ENCODE measurements around the gene CHCHD2. TPM values are rescaled to one million over a fixed set of nuclear protein-coding genes. Genes with fewer than 3 reads are reported as not detected.

The CHCHD2 gene
- total and polyA plus RNA-seq, 9 of the 15 experiments (the other 6 are each of a cell fraction or from before 2014, with no cell fraction given): 145 to 1,044 (median 648) TPM

GRCh38 chr7:56063882-56064625, 42.2 kb downstream of the CHCHD2 start, which contains the start of gene SUMF2 (continued):
- no peak for TF ChIP-seq SFPQ (IDR thresholded peaks at IDR 0.05; ENCODE audit: low read depth, low read length)
- peak; percentile 85 for TF ChIP-seq CTBP1 (IDR thresholded peaks at IDR 0.05; ENCODE audit: borderline replicate concordance)
- TF ChIP-seq KDM2B (CRISPR knock-in tag; IDR thresholded peaks at IDR 0.05): no peak
- no peak for TF ChIP-seq RBM15 (IDR thresholded peaks at IDR 0.05; ENCODE audit: insufficient read depth, low read length)
- peak; percentile 76 for TF ChIP-seq RHOXF2B (CRISPR knock-in tag; conservative IDR thresholded peaks at IDR 0.05)
- TF ChIP-seq PKNOX1 (IDR thresholded peaks at IDR 0.05): 0 out of 2 replicates have a peak, but pooled peaks have one; percentile 5
- TF ChIP-seq ZBTB11 (CRISPR knock-in tag; IDR thresholded peaks at IDR 0.05): no peak

Data from K562 (cell line).